T-helper 2 cell treated with Interferon-gamma antibody and Interleukin-4, amounts not matched to agents 5 μg/mL and 100 μg/mL, for 36 hours (primary cell): ENCODE results near the gene KL.

Source experiments
- DNase-seq: peaks from one replicate; pipeline ENCODE4 v3.0.0; 2021; ENCODE audit warnings: low spot score
- H3K27ac Mint-ChIP-seq: one replicate; pipeline ENCODE4 v1.8.0; 2021; ENCODE audit warnings: mild to moderate bottlenecking, mixed read lengths
- H3K27me3 Mint-ChIP-seq: one replicate; pipeline ENCODE4 v1.8.0; 2021; ENCODE audit warnings: low read depth, mixed read lengths
- H3K36me3 Mint-ChIP-seq: one replicate; pipeline ENCODE4 v1.8.0; 2021; ENCODE audit warnings: low read depth, mixed read lengths
- H3K4me1 Mint-ChIP-seq: one replicate; pipeline ENCODE4 v1.8.0; 2021; ENCODE audit warnings: low read depth, mixed read lengths
- H3K4me3 Mint-ChIP-seq: one replicate; pipeline ENCODE4 v1.8.0; 2022; ENCODE audit warnings: mild to moderate bottlenecking, moderate library complexity, mixed read lengths
- H3K9me3 Mint-ChIP-seq: one replicate; pipeline ENCODE4 v1.8.0; 2021; ENCODE audit warnings: mixed read lengths

KL gene

DNA sequence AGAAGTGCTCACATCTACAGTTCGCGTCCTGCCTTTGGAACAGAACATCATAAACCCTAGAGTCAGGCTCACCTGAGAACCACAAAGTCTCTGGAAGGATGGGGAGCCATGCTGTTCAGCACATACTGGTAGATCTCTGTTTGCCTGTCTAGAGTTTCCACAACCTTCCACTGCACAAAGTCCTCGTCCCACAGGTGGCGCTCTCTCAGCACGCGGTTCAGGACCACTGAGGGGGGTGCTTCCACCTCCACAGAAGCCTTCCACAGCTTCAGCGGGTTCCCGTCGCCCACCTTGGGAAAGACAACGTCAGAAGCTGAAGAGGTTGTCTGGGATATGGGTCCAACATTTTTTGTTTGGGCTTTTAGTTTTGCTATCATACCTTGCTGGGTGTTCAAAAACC is 93.6 kb downstream of the KL start:
- Mint-ChIP-seq H3K27ac (no peak overlapping the region), H3K9me3 (no peaks in the 10 kb centered on the region), H3K36me3 (no peaks in the 10 kb centered on the region), H3K4me1 (no peaks in the 10 kb centered on the region), H3K4me3 (no peak overlapping the region), H3K27me3 (peaks cover 2% of the 10 kb centered on the region)
- DNase-seq: no peak

DNA sequence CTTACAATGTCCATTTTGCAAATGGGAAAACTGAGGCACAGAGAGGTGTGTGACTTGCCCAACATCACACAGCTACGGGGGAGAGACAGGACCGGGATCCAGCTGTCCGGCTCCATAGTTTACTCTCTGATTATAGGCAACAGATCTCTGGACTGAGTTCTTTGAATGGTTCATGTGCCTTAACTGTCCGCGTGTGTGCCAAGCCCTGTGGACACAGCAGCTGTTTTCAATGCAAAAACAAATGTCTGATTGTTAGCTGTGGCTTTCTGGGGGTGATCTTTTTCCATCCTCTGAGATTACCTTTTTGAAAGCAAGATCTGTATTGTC is 94.1 kb downstream of the KL start:
- H3K36me3 Mint-ChIP-seq: no peaks in the 10 kb centered on the region
- H3K9me3 Mint-ChIP-seq: no peaks in the 10 kb centered on the region
- DNase-seq: no peak
- no peaks in the 10 kb centered on the region for H3K4me1 Mint-ChIP-seq
- no peak overlapping the region for H3K4me3 Mint-ChIP-seq
- H3K27me3 Mint-ChIP-seq: no peaks in the 10 kb centered on the region
- H3K27ac Mint-ChIP-seq: no peak overlapping the region

DNA sequence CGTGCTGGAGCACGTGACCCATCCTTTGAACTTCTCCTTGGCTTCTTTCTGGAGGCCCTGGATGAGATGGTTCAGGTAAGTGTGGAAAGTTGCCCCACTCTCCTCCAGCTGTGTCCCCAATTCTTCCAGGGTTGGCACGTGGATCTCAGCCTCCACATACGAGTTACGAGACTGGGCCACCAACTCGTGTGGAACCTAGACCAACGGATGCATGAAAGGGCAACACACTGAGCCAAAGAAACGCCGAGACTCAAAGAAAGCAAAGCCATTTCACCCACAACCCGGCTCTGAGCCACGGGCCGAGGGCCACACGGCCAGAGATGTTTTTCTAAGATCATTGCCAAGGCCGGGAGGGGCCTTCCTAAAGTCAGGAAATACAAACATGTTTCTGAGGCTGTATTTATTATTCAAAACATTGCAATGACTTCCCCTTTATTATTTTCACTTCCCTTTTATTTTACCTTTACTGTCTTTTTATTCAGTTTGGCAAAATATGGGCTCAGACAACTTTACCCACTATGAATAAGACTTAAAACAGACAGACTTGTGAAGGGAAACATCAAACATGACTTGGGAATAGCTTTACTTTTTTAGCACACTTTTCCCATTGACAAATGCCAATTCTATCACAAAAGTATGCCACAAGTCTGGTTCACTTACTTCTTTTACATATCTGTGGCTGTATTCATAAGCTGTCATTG is 94.6 kb downstream of the KL start:
- H3K9me3 Mint-ChIP-seq: no peaks in the 10 kb centered on the region
- H3K4me3 Mint-ChIP-seq: no peak overlapping the region
- DNase-seq: no peak
- H3K27ac Mint-ChIP-seq: no peak overlapping the region
- no peaks in the 10 kb centered on the region for H3K4me1 Mint-ChIP-seq
- peaks cover under 1% of the 10 kb centered on the region for H3K27me3 Mint-ChIP-seq
- no peaks in the 10 kb centered on the region for H3K36me3 Mint-ChIP-seq

DNA sequence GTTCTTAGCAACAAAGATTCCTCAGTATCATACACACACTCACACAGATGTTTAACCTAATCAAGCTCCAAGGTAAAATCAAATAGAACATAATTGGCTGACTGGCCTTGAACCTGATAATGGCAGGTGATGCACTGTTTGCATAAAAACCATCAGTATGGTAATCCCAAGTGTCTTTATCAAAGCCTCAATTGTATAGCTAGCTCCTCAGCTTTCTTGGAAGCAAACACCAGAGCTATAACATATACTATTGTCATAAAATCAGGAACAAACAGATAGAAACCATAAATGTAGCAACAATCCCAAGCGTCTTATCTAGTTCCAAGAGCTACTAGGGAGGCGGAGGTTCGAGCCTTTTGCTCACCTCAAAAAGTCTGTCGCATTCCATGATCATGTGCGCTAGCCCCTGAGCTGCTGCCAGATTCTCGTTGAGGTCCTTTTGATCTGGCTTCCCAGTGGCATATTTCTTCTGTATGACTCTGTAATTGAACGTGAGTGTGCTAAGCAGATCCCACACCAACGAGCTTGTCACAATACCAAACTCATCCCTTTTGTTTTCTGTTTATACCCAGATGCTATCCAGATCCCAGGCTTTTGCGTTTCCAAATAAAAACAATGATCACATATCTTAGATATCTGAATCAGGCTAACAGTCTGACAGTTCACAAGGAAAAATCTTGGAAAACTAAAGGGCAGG is 95.3 kb downstream of the KL start:
- Mint-ChIP-seq H3K4me3 (no peak overlapping the region), H3K4me1 (no peaks in the 10 kb centered on the region), H3K27me3 (peaks cover 2% of the 10 kb centered on the region), H3K36me3 (no peaks in the 10 kb centered on the region), H3K27ac (no peak overlapping the region), H3K9me3 (no peaks in the 10 kb centered on the region)
- DNase-seq: no peak

DNA sequence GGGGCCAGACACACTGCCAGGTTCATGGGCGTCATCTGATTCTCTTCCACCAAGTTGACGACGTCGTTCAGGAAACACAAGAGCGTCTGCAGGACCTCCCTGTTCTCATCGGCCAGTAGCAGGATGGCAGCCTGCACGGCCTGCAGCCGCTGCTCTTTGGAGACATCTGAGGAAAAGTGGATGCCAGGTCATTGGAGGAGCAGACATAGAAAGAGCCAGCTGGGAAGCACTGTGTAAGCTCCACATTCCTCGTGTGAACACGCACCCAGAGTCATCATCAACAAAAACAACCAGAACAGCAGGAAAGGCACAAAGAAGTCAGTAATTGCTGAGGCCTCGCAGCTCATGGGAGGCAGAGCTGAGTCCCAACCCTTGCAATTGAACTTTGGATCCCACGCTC is 96.5 kb downstream of the KL start:
- Mint-ChIP-seq H3K4me3 (no peak overlapping the region), H3K27ac (no peak overlapping the region), H3K36me3 (no peaks in the 10 kb centered on the region)

DNA sequence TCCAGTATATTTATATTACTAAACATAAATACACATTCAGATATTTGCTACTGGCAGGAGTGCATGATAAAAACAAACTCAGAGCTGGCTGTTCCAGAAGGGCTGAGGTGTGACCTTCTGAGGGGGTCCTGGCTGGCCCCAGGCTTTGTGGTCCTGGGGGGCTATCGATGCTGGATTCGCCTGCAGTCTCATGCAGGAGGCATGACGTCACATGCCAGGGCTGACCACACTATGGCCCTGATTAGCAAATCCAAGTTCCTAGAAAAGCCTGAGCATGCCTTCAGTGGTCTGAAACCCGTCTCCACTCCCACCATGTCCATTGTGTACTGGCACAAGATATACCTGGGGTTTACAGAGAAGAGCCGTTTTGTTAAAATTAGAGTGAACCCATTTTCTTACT is 97.9 kb downstream of the KL start:
- DNase-seq: no peak
- Mint-ChIP-seq H3K9me3 (no peaks in the 10 kb centered on the region), H3K4me1 (no peaks in the 10 kb centered on the region), H3K36me3 (no peaks in the 10 kb centered on the region), H3K27ac (no peak overlapping the region), H3K4me3 (no peak overlapping the region), H3K27me3 (peaks cover 2% of the 10 kb centered on the region)

More for the DNA sequence above, 96.5 kb downstream of the KL start:
- no peak for DNase-seq
- H3K27me3 Mint-ChIP-seq: peaks cover 2% of the 10 kb centered on the region
- no peaks in the 10 kb centered on the region for H3K9me3 Mint-ChIP-seq
- no peaks in the 10 kb centered on the region for H3K4me1 Mint-ChIP-seq

DNA sequence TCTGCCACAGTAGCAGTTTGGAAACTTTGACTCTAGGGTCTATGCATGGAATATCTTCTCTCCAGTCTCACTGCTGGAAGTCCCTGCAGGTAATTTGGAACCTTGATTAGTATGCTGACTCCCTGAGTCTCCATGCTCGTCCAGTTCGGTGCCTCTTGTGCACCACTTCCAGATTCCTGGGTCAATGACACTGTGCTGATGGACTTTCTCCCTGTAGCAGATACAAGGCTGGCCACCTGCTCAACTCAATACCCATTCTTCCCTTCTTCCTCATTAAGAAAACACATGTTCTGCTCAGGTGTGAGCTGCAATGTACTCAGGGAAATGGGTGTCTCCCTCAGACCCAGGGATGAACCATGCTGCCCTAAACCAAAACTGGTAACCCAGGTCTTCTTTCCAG is 99.1 kb downstream of the KL start:
- Mint-ChIP-seq H3K36me3 (no peaks in the 10 kb centered on the region), H3K4me1 (no peaks in the 10 kb centered on the region), H3K27me3 (peaks cover 2% of the 10 kb centered on the region), H3K27ac (no peak overlapping the region), H3K4me3 (no peak overlapping the region), H3K9me3 (no peaks in the 10 kb centered on the region)
- no peak for DNase-seq
